ENCODE results near the gene HOXB9.

The HOXB9 gene

GRCh38 chr17:48606892-48607614, 19.1 kb downstream of the HOXB9 start:
- Histone ChIP-seq H3K4me2 (ENCODE audit: low read length) (no peak overlapping the region), H3K9me2 (replicated peaks; ENCODE audit: control insufficient read depth, low read length) (no peaks in the 10 kb centered on the region), H3K9me3 (ENCODE audit: control insufficient read depth, insufficient read depth, low read length) (no peaks in the 10 kb centered on the region), H3F3A (ENCODE audit: control insufficient read depth, insufficient read depth) (no peaks in the 10 kb centered on the region), H3K36me3 (ENCODE audit: control insufficient read depth, low read length) (no peaks in the 10 kb centered on the region), H3K79me2 (ENCODE audit: control insufficient read depth, low read length) (no peaks in the 10 kb centered on the region), H4K20me1 (ENCODE audit: control insufficient read depth, insufficient read depth, low read depth, low read length) (no peaks in the 10 kb centered on the region), H3K27ac (ENCODE audit: low read depth, low read length) (no peak overlapping the region), H3K27me3 (ENCODE audit: control insufficient read depth, low read length) (peaks cover 24% of the 10 kb centered on the region), H3K4me1 (ENCODE audit: control insufficient read depth, low read length) (peaks cover 16% of the 10 kb centered on the region), H3K4me3 (ENCODE audit: low read length) (no peak overlapping the region)
- TF ChIP-seq CTCF (IDR thresholded peaks at IDR 0.05; ENCODE audit: low read depth, low read length, poor library complexity, severe bottlenecking): no peak

GRCh38 chr17:48605991-48606891, 19.9 kb downstream of the HOXB9 start:
- no peaks in the 10 kb centered on the region for H3K36me3 ChIP-seq (ENCODE audit: control insufficient read depth, low read length)
- no peaks in the 10 kb centered on the region for H3K9me3 ChIP-seq (ENCODE audit: control insufficient read depth, insufficient read depth, low read length)
- H3K27ac ChIP-seq (ENCODE audit: low read depth, low read length): no peak overlapping the region
- no peak overlapping the region for H3K4me3 ChIP-seq (ENCODE audit: low read length)
- TF ChIP-seq EZH2phosphoT487 (IDR thresholded peaks at IDR 0.05; ENCODE audit: borderline replicate concordance, low read length) (no peak), CTCF (IDR thresholded peaks at IDR 0.05; ENCODE audit: low read depth, low read length, poor library complexity, severe bottlenecking) (no peak)
- H4K20me1 ChIP-seq (ENCODE audit: control insufficient read depth, insufficient read depth, low read depth, low read length): no peaks in the 10 kb centered on the region
- H3K79me2 ChIP-seq (ENCODE audit: control insufficient read depth, low read length): no peaks in the 10 kb centered on the region
- no peaks in the 10 kb centered on the region for H3K9me2 ChIP-seq (replicated peaks; ENCODE audit: control insufficient read depth, low read length)
- H3K4me1 ChIP-seq (ENCODE audit: control insufficient read depth, low read length): peaks cover 10% of the 10 kb centered on the region
- no peak overlapping the region for H3K4me2 ChIP-seq (ENCODE audit: low read length)
- peaks cover 27% of the 10 kb centered on the region for H3K27me3 ChIP-seq (ENCODE audit: control insufficient read depth, low read length)
- H3F3A ChIP-seq (ENCODE audit: control insufficient read depth, insufficient read depth): no peaks in the 10 kb centered on the region

- peaks cover 10% of the 10 kb centered on the region for H3K4me1 ChIP-seq (ENCODE audit: control insufficient read depth, low read length)
- H3K27me3 ChIP-seq (ENCODE audit: control insufficient read depth, low read length): peaks cover 35% of the 10 kb centered on the region
- no peaks in the 10 kb centered on the region for H3K36me3 ChIP-seq (ENCODE audit: control insufficient read depth, low read length)
- H3F3A ChIP-seq (ENCODE audit: control insufficient read depth, insufficient read depth): no peaks in the 10 kb centered on the region
- H3K4me3 ChIP-seq (ENCODE audit: low read length): no peak overlapping the region
- no peaks in the 10 kb centered on the region for H3K79me2 ChIP-seq (ENCODE audit: control insufficient read depth, low read length)
- H4K20me1 ChIP-seq (ENCODE audit: control insufficient read depth, insufficient read depth, low read depth, low read length): no peaks in the 10 kb centered on the region
- H3K4me2 ChIP-seq (ENCODE audit: low read length): no peak overlapping the region
- no peaks in the 10 kb centered on the region for H3K9me2 ChIP-seq (replicated peaks; ENCODE audit: control insufficient read depth, low read length)
- TF ChIP-seq CTCF (IDR thresholded peaks at IDR 0.05; ENCODE audit: low read depth, low read length, poor library complexity, severe bottlenecking) (no peak), EZH2phosphoT487 (IDR thresholded peaks at IDR 0.05; ENCODE audit: borderline replicate concordance, low read length) (no peak)
- H3K27ac ChIP-seq (ENCODE audit: low read depth, low read length): no peak overlapping the region
- no peaks in the 10 kb centered on the region for H3K9me3 ChIP-seq (ENCODE audit: control insufficient read depth, insufficient read depth, low read length)
These were observed 20.7 kb downstream of the HOXB9 start for GRCh38 chr17:48605409-48605919.
